ENCODE data around the gene PAQR4.

GRCh38 chr16:2923481-2923880 is 45.7 kb upstream of the PAQR4 start:
- TF ChIP-seq ZFP3 (CRISPR knock-in tag; IDR thresholded peaks at IDR 0.05) (no peak), ZNF70 (CRISPR knock-in tag; IDR thresholded peaks at IDR 0.05) (no peak), ZFP30 (CRISPR knock-in tag; IDR thresholded peaks at IDR 0.05) (no peak), PATZ1 (CRISPR knock-in tag; IDR thresholded peaks at IDR 0.05; ENCODE audit: borderline replicate concordance) (no peak), TOX (CRISPR knock-in tag; IDR thresholded peaks at IDR 0.05; ENCODE audit: borderline replicate concordance) (no peak), PPARA (CRISPR knock-in tag; IDR thresholded peaks at IDR 0.05; ENCODE audit: borderline replicate concordance) (no peak), GLIS3 (CRISPR knock-in tag; IDR thresholded peaks at IDR 0.05) (no peak), CSDC2 (CRISPR knock-in tag; IDR thresholded peaks at IDR 0.05) (no peak), SNAI2 (CRISPR knock-in tag; IDR thresholded peaks at IDR 0.05) (no peak)
- TF ChIP-seq, protein P1, sequence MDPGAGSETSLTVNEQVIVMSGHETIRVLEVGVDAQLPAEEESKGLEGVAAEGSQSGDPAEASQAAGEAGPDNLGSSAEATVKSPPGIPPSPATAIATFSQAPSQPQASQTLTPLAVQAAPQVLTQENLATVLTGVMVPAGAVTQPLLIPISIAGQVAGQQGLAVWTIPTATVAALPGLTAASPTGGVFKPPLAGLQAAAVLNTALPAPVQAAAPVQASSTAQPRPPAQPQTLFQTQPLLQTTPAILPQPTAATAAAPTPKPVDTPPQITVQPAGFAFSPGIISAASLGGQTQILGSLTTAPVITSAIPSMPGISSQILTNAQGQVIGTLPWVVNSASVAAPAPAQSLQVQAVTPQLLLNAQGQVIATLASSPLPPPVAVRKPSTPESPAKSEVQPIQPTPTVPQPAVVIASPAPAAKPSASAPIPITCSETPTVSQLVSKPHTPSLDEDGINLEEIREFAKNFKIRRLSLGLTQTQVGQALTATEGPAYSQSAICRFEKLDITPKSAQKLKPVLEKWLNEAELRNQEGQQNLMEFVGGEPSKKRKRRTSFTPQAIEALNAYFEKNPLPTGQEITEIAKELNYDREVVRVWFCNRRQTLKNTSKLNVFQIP (CRISPR knock-in tag; IDR thresholded peaks at IDR 0.05; ENCODE audit: borderline replicate concordance, low read depth), result no peak
- TF ChIP-seq, protein P2, sequence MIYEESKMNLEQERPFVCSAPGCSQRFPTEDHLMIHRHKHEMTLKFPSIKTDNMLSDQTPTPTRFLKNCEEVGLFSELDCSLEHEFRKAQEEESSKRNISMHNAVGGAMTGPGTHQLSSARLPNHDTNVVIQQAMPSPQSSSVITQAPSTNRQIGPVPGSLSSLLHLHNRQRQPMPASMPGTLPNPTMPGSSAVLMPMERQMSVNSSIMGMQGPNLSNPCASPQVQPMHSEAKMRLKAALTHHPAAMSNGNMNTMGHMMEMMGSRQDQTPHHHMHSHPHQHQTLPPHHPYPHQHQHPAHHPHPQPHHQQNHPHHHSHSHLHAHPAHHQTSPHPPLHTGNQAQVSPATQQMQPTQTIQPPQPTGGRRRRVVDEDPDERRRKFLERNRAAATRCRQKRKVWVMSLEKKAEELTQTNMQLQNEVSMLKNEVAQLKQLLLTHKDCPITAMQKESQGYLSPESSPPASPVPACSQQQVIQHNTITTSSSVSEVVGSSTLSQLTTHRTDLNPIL (CRISPR knock-in tag; IDR thresholded peaks at IDR 0.05; ENCODE audit: low read depth), result no peak
